Measurements from ENCODE around the gene NTM.

NTM gene

GRCh38 chr11:131518305-131518838 is 148.0 kb downstream of the NTM start:
- no peak for DNase-seq (ENCODE audit: low read depth)
- no peak for TF ChIP-seq CTCF (IDR thresholded peaks at IDR 0.05; ENCODE audit: control insufficient read depth, extremely low read depth, insufficient read depth)
- H3K4me3 ChIP-seq (ENCODE audit: low read depth, low read length) = no peak overlapping the region

- no peak overlapping the region for H3K4me3 ChIP-seq (ENCODE audit: low read depth, low read length)
- DNase-seq (ENCODE audit: low read depth) = no peak
- no peak for TF ChIP-seq CTCF (IDR thresholded peaks at IDR 0.05; ENCODE audit: control insufficient read depth, extremely low read depth, insufficient read depth)
Measured at GRCh38 chr11:131522851-131523250, 152.4 kb downstream of the NTM start.

- TF ChIP-seq CTCF (IDR thresholded peaks at IDR 0.05; ENCODE audit: control insufficient read depth, extremely low read depth, insufficient read depth) = no peak
- no peak overlapping the region for H3K4me3 ChIP-seq (ENCODE audit: low read depth, low read length)
- DNase-seq (ENCODE audit: low read depth) = no peak
Measured at GRCh38 chr11:131530407-131530806, 160.0 kb downstream of the NTM start.

- no peak for DNase-seq (ENCODE audit: low read depth)
- no peak overlapping the region for H3K4me3 ChIP-seq (ENCODE audit: low read depth, low read length)
- no peak for TF ChIP-seq CTCF (IDR thresholded peaks at IDR 0.05; ENCODE audit: control insufficient read depth, extremely low read depth, insufficient read depth)
Measured at GRCh38 chr11:131533149-131533548, 162.7 kb downstream of the NTM start.

- no peak for DNase-seq (ENCODE audit: low read depth)
- H3K4me3 ChIP-seq (ENCODE audit: low read depth, low read length) = no peak overlapping the region
- no peak for TF ChIP-seq CTCF (IDR thresholded peaks at IDR 0.05; ENCODE audit: control insufficient read depth, extremely low read depth, insufficient read depth)
Measured at GRCh38 chr11:131533998-131534397, 163.6 kb downstream of the NTM start.

- no peak for DNase-seq (ENCODE audit: low read depth)
- no peak overlapping the region for H3K4me3 ChIP-seq (ENCODE audit: low read depth, low read length)
- no peak for TF ChIP-seq CTCF (IDR thresholded peaks at IDR 0.05; ENCODE audit: control insufficient read depth, extremely low read depth, insufficient read depth)
Measured at GRCh38 chr11:131534611-131535010, 164.2 kb downstream of the NTM start.

GRCh38 chr11:131536159-131536558 is 165.7 kb downstream of the NTM start:
- DNase-seq (ENCODE audit: low read depth) = no peak
- TF ChIP-seq CTCF (IDR thresholded peaks at IDR 0.05; ENCODE audit: control insufficient read depth, extremely low read depth, insufficient read depth) = no peak
- no peak overlapping the region for H3K4me3 ChIP-seq (ENCODE audit: low read depth, low read length)
